GM11168 (cell line): ENCODE data around the gene PDHX.

Experiments used
- in situ Hi-C: fragments of 300-500 bp; cut with MboI; formaldehyde crosslinking; loops from one replicate; pipeline ENCODE4 v1.12.0; 2022; ENCODE audit warnings: low sequenced_read_pairs; ENCODE audit not compliant: unreplicated experiment

Gene PDHX

GRCh38 chr11:34940026-34940677, 23.7 kb downstream of the PDHX start:
- in situ Hi-C loops = no loop called here

- in situ Hi-C loops = no loop called here
Observed at GRCh38 chr11:34941688-34942087, 25.3 kb downstream of the PDHX start.

- in situ Hi-C loops = no loop called here
Observed at GRCh38 chr11:34944692-34945091, 28.3 kb downstream of the PDHX start.

- in situ Hi-C loops = no loop called here
Observed at GRCh38 chr11:34948696-34949095, 32.3 kb downstream of the PDHX start.

- in situ Hi-C loops = no loop called here
Observed at GRCh38 chr11:34953955-34954354, 37.5 kb downstream of the PDHX start.

- in situ Hi-C loops = no loop called here
Observed at GRCh38 chr11:34957206-34957605, 40.8 kb downstream of the PDHX start.

- in situ Hi-C loops = no loop called here
Observed at GRCh38 chr11:34957606-34958005, 41.2 kb downstream of the PDHX start.

- in situ Hi-C loops = no loop called here
Observed at GRCh38 chr11:34959770-34960169, 43.4 kb downstream of the PDHX start.

- in situ Hi-C loops = no loop called here
Observed at GRCh38 chr11:34960277-34960676, 43.9 kb downstream of the PDHX start.

- in situ Hi-C loops = no loop called here
Observed at GRCh38 chr11:34962034-34962433, 45.6 kb downstream of the PDHX start.

- in situ Hi-C loops = no loop called here
Observed at GRCh38 chr11:34963351-34963750, 46.9 kb downstream of the PDHX start.

GRCh38 chr11:34964610-34965331, 48.4 kb downstream of the PDHX start:
- in situ Hi-C loops = no loop called here

- in situ Hi-C loops = no loop called here
Observed at GRCh38 chr11:34968862-34969261, 52.4 kb downstream of the PDHX start.

GRCh38 chr11:34970033-34970432, 53.6 kb downstream of the PDHX start:
- in situ Hi-C loops = no loop called here

- in situ Hi-C loops = no loop called here
Observed at GRCh38 chr11:34970480-34970879, 54.1 kb downstream of the PDHX start.

GRCh38 chr11:34971928-34972327, 55.5 kb downstream of the PDHX start:
- in situ Hi-C loops = no loop called here

GRCh38 chr11:34972366-34972765, 55.9 kb downstream of the PDHX start:
- in situ Hi-C loops = no loop called here

GRCh38 chr11:34972892-34973291, 56.5 kb downstream of the PDHX start:
- in situ Hi-C loops = no loop called here

- in situ Hi-C loops = no loop called here
Observed at GRCh38 chr11:34975482-34975881, 59.1 kb downstream of the PDHX start.

GRCh38 chr11:34976496-34977088, 60.2 kb downstream of the PDHX start:
- in situ Hi-C loops = no loop called here

- in situ Hi-C loops = no loop called here
Observed at GRCh38 chr11:34977089-34977912, 60.9 kb downstream of the PDHX start.
